ENCODE data around the gene CENATAC.

DNA sequence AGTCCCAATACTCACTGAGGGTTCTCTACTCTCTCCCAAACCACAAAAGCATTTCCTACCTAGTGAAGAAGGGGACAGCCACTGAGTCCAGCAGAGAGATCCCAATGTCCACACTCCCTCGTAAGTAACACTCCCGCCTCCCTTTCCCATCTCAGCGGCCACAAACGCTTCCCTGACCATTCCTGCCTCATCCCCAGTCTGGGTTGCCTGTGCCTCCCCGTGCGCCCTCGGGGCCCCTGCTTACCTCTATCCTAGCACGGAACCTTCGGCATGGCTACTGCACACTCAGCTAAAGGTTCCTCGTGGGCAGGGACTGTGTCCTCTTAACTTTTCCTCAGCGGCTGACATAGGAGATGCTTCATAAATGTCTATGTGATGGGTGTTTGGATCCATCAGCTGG lies 40.4 kb upstream of the CENATAC start:
- TF ChIP-seq, protein P1, sequence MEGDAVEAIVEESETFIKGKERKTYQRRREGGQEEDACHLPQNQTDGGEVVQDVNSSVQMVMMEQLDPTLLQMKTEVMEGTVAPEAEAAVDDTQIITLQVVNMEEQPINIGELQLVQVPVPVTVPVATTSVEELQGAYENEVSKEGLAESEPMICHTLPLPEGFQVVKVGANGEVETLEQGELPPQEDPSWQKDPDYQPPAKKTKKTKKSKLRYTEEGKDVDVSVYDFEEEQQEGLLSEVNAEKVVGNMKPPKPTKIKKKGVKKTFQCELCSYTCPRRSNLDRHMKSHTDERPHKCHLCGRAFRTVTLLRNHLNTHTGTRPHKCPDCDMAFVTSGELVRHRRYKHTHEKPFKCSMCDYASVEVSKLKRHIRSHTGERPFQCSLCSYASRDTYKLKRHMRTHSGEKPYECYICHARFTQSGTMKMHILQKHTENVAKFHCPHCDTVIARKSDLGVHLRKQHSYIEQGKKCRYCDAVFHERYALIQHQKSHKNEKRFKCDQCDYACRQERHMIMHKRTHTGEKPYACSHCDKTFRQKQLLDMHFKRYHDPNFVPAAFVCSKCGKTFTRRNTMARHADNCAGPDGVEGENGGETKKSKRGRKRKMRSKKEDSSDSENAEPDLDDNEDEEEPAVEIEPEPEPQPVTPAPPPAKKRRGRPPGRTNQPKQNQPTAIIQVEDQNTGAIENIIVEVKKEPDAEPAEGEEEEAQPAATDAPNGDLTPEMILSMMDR (IDR thresholded peaks at IDR 0.05 in 8 of 11, conservative IDR thresholded peaks at IDR 0.05 in 3 of 11): no peak
- no peak for TF ChIP-seq POLR2AphosphoS5 (IDR thresholded peaks at IDR 0.05)
